Measurements from ENCODE around the gene CPNE6.

The CPNE6 gene

DNA sequence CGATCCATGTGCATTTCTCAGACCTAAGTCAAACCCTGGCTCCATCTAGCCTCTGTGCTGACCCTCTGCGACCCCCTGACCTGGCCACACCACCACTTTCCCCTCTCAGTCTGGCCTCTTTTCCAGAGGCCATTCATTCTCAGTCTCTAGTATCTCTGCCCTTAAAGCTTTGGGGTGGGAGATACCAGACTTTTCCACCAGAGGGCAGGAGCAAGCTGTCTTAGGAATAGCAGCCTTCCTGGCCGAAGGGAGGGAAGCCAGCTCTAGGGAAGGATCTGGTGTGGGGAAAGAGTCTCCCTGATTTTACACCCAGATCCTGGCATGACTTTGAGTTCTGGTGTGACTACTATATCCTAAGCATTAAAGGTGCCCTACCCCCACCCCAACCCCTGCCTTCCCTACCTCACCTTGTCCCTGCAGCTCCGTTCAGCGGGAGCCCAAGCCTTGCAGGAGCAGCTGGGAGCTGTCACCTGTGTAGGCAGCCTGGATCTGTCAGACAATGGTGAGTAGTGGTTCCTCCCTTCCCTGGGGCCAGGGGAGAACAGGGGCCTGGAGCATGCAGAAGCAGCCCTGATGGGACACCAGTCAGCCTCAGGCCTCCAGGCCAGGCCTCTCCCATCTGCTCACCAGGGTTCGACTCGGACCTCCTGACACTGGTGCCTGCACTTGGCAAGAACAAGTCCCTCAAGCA is 13.0 kb upstream of the CPNE6 start:
- FAIRE-seq (no peak), DNase-seq (ENCODE audit: insufficient read length) (peak; percentile 37)
- no peak for TF ChIP-seq POLR2A (IDR thresholded peaks at IDR 0.05; ENCODE audit: low read depth, low read length)
- TF ChIP-seq POLR2AphosphoS5 (IDR thresholded peaks at IDR 0.05; ENCODE audit: low read depth, low read length) = no peak
- no peak for TF ChIP-seq TAF1 (IDR thresholded peaks at IDR 0.05; ENCODE audit: borderline replicate concordance, low read depth, low read length)

DNA sequence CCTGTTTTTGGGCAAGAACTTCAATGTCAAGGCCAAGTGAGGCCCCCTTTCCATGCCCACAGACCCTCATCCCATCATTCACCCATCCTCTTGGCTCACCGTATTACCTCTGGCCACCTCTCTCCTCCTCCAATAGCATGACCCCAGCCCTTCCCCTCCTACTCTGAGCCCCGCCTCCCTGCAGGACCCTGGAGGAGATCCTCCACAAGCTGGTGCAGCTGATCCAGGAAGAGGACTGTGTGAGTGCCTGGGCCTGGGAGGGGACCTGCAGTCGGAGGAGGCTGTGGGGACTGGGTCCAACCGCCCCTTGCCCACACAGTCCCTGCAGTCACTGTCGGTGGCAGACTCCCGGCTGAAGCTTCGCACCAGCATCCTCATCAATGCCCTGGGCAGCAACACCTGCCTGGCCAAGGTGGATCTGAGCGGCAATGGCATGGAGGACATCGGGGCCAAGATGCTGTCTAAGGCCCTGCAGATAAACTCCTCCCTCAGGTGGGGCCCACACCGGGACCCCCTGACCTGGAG is 12.3 kb upstream of the CPNE6 start:
- FAIRE-seq (no peak), DNase-seq (ENCODE audit: insufficient read length) (peak; percentile 15)
- no peak for TF ChIP-seq POLR2A (IDR thresholded peaks at IDR 0.05; ENCODE audit: low read depth, low read length)
- TF ChIP-seq POLR2AphosphoS5 (IDR thresholded peaks at IDR 0.05; ENCODE audit: low read depth, low read length) = no peak
- TF ChIP-seq TAF1 (IDR thresholded peaks at IDR 0.05; ENCODE audit: borderline replicate concordance, low read depth, low read length) = no peak

DNA sequence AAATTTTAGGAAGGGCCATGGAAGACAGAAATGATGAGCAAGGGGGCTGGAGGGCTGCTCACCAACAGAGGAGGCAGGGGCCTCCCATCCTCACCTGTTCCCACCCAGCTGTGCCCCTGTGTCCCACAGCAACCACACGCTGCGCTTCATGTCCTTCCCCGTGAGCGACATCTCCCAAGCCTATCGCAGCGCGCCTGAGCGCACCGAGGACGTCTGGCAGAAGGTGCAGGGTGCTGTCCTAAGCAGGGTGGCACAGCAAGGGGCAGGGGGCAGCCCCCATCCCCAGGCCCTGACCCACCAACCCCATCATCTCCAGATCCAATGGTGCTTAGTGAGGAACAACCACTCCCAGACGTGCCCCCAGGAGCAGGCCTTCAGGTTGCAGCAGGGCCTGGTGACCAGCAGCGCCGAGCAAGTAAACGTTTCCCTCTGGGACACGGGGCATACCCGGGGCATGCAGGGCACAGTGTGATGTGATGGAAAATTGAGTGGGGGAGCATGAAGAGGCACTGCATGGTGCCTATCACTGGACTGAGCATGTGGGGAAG is 11.4 kb upstream of the CPNE6 start:
- FAIRE-seq (no peak), DNase-seq (ENCODE audit: insufficient read length) (no peak)
- TF ChIP-seq TAF1 (IDR thresholded peaks at IDR 0.05; ENCODE audit: borderline replicate concordance, low read depth, low read length) (no peak), POLR2A (IDR thresholded peaks at IDR 0.05; ENCODE audit: low read depth, low read length) (no peak), POLR2AphosphoS5 (IDR thresholded peaks at IDR 0.05; ENCODE audit: low read depth, low read length) (no peak)

DNA sequence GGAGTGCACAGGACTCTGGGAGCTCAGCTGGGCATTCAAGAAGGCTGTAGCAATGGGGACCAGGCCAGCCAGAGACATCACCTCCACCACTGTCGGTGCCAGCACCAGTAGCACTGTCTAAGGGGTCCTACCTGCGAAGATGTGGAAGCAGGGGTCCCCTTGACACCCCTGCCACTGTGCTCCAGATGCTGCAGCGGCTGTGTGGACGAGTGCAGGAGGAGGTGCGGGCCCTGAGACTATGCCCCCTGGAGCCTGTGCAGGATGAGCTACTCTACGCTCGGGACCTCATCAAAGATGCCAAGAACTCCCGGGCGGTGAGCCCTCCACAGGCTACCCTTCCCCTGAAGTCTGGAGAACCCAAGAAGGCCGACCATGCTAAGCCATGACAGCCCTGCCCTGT is 10.9 kb upstream of the CPNE6 start:
- TF ChIP-seq POLR2AphosphoS5 (IDR thresholded peaks at IDR 0.05; ENCODE audit: low read depth, low read length) (no peak), TAF1 (IDR thresholded peaks at IDR 0.05; ENCODE audit: borderline replicate concordance, low read depth, low read length) (no peak), POLR2A (IDR thresholded peaks at IDR 0.05; ENCODE audit: low read depth, low read length) (no peak)
- no peak for FAIRE-seq
- DNase-seq (ENCODE audit: insufficient read length) = peak; percentile 2

DNA sequence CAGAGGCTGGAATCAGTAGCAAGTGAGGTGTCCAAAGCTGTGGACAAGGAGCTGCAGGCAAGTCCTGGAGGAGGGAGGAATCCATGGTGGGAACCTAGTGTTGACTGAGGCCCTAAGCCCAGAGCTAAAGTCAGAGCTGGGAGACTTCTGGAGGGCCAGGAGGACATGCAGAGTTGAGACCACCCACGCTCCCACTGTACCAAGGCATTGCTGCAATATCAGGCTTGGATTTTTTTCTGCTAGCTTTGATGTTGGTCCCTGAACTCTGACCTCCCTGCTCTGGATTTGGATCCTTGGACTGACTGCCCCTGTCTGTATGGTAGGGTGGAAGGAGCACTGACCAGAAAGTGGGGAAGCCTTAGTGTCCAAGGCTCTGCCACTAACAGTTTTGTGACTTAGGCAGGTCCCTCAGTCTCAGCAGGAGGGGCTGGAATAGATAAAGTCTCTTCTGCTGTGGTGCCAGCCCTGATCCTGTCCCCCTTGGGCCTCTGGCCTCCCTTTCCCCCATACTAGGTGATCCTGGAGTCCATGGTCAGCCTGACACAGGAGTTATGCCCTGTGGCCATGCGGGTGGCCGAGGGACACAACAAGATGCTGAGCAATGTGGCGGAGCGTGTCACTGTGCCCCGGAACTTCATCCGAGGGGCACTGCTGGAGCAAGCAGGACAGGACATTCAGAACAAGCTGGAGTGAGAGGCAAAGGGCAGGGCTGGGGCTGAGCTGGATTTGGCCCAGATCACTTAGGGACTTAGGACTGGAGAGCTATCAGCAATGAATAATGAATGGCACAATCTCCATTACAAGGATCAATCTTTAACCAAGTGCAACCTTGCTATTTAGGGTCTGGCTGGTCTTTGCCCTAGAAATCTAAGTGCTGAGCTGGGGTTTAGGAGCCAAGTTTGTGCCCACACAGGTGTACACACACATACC is 10.1 kb upstream of the CPNE6 start:
- no peak for TF ChIP-seq POLR2A (IDR thresholded peaks at IDR 0.05; ENCODE audit: low read depth, low read length)
- DNase-seq (ENCODE audit: insufficient read length) (no peak), FAIRE-seq (no peak)

DNA sequence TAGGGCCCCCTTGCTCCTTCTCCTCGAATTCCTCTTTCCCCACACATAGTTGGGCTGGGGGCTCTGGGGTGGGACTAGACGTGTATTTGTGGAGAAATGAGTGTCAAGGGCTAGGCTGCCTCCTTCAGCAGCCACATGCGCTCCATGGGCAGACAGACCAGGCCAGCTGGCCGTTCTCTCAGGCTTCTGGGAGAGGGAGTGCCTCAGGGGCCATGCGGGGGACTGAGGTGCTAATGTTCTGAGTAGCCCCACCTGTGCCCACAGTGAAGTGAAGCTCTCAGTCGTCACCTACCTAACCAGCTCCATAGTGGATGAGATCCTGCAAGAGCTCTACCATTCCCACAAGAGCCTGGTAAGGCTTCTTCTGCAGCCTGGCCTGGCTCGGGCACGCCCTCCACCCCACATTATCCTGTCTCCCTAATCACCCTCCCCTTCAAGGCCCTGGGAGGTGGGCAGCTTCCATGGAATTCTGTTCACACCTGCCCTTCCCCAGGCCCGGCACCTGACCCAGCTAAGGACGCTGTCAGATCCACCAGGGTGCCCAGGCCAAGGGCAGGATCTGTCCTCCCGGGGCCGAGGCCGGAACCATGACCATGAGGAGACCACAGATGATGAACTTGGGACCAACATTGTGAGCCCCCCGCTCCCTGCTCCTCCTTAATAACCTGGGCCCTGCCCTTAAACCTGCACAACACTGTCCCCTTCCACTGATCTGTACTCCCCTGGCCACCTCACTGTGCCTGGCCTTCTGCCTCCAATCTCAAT is 9.0 kb upstream of the CPNE6 start:
- FAIRE-seq = no peak
- TF ChIP-seq TAF1 (IDR thresholded peaks at IDR 0.05; ENCODE audit: borderline replicate concordance, low read depth, low read length) = no peak
- TF ChIP-seq POLR2A (IDR thresholded peaks at IDR 0.05; ENCODE audit: low read depth, low read length) = no peak
- no peak for TF ChIP-seq POLR2AphosphoS5 (IDR thresholded peaks at IDR 0.05; ENCODE audit: low read depth, low read length)
- peak; percentile 5 for DNase-seq (ENCODE audit: insufficient read length)

DNA sequence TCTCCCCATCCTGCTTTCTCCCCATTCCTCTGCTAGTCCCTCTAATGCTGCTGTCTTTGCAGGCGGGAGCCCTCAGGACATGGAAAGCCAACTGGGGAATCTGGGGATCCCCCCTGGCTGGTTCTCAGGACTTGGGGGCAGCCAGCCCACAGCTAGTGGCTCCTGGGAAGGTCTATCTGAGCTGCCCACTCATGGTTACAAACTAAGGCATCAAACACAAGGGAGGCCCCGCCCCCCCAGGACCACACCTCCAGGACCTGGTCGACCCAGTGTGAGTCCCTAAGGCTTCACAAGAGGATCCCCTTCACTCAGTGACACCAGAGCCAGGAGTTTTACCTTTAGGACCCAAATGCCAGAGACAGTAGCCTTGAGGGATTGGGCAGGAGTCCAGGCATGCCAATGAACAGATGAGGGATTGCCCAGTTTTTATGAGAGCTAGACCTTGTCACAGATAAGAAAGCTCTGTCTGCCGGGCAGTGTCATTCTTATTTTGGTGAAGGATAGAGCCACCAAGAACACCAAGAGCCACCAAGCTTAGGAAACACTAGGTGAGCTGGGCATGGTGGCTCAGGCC is 8.0 kb upstream of the CPNE6 start:
- DNase-seq (ENCODE audit: insufficient read length) = peak; percentile 3
- TF ChIP-seq POLR2AphosphoS5 (IDR thresholded peaks at IDR 0.05; ENCODE audit: low read depth, low read length) (no peak), POLR2A (IDR thresholded peaks at IDR 0.05; ENCODE audit: low read depth, low read length) (no peak), TAF1 (IDR thresholded peaks at IDR 0.05; ENCODE audit: borderline replicate concordance, low read depth, low read length) (no peak)
- FAIRE-seq = no peak

DNA sequence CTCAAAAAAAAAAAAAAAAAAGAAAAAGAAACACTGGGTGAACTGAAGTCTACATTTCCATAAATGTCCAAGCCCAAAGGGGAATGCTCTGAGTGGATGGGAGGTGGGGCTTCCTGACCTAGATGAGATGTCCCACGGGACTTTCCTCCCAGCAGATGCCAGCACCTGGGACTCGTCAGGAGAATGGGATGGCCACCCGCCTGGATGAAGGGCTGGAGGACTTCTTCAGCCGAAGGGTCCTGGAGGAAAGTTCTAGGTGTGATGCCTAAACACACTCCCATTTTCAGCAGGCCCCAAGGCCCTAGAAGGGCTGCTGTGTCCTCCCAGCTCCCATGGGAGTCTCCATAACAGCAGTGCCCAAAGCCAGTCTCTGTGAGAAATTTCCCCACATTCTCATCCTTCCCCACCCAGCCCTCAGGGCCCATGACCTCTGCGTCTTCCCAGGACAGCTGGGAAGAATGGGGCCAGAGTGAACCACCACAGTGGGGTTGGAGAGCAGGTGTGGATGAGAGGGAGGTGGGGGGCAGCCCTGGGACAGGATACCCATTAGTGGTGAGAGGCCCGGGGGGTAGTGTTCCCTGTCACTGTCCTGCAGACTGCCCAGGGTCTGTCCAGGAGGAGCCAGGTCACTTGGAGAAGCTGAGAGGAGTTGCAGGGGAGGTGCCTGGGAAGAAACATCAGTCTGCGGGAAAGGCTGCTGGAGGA is 7.1 kb upstream of the CPNE6 start:
- DNase-seq (ENCODE audit: insufficient read length) (peak; percentile 11), FAIRE-seq (no peak)
- TF ChIP-seq TAF1 (IDR thresholded peaks at IDR 0.05; ENCODE audit: borderline replicate concordance, low read depth, low read length) (no peak), POLR2AphosphoS5 (IDR thresholded peaks at IDR 0.05; ENCODE audit: low read depth, low read length) (no peak), POLR2A (IDR thresholded peaks at IDR 0.05; ENCODE audit: low read depth, low read length) (no peak)

DNA sequence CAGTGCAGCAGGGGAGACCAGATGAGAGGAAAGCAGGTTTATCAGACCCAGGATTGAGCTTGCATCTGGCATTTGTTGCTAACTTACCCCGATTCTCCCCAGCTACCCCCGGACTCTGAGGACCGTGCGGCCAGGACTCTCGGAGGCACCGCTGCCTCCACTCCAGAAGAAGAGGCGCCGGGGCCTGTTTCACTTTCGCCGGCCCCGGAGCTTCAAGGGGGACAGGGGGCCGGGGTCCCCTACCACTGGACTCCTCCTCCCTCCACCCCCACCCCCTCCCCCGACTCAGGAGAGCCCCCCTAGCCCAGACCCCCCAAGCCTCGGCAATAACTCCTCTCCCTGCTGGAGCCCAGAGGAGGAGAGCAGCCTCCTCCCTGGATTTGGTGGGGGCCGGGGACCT is 6.5 kb upstream of the CPNE6 start:
- DNase-seq (ENCODE audit: insufficient read length) (peak; percentile 7), FAIRE-seq (no peak)
- TF ChIP-seq POLR2AphosphoS5 (IDR thresholded peaks at IDR 0.05; ENCODE audit: low read depth, low read length) = no peak
- TF ChIP-seq POLR2A (IDR thresholded peaks at IDR 0.05; ENCODE audit: low read depth, low read length) = no peak
- TF ChIP-seq TAF1 (IDR thresholded peaks at IDR 0.05; ENCODE audit: borderline replicate concordance, low read depth, low read length) = no peak

DNA sequence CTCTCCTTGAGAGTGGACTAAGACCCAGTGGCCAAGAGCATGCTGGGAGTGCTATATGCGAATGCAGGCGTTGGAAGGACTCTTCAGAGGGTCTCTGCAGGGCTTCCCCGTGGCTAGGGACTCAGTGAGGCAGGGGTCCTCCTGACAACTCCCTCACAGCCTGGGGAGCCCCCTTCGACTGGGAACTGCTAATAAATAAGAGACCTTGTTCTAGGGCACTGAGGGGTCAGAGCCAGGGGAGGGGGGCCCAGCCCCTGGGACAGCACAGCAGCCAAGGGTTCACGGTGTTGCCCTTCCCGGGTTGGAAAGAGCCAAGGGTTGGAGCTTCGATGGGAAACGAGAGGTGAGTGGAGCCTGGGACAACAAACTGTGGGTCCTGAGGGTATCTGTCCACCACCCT is 6.0 kb upstream of the CPNE6 start:
- no peak for TF ChIP-seq TAF1 (IDR thresholded peaks at IDR 0.05; ENCODE audit: borderline replicate concordance, low read depth, low read length)
- TF ChIP-seq POLR2A (IDR thresholded peaks at IDR 0.05; ENCODE audit: low read depth, low read length) = no peak
- TF ChIP-seq POLR2AphosphoS5 (IDR thresholded peaks at IDR 0.05; ENCODE audit: low read depth, low read length) = no peak
- no peak for DNase-seq (ENCODE audit: insufficient read length)
- no peak for FAIRE-seq

All from GM12892 (cell line).